ENCODE measurements around the gene ZBTB20. TPM values are rescaled to one million over a fixed set of nuclear protein-coding genes. Genes with fewer than 3 reads are reported as not detected.

The ZBTB20 gene
- polyA plus RNA-seq, 1 of the 3 experiments (the other 2 are of a cell fraction) = 0.43 TPM

DNA sequence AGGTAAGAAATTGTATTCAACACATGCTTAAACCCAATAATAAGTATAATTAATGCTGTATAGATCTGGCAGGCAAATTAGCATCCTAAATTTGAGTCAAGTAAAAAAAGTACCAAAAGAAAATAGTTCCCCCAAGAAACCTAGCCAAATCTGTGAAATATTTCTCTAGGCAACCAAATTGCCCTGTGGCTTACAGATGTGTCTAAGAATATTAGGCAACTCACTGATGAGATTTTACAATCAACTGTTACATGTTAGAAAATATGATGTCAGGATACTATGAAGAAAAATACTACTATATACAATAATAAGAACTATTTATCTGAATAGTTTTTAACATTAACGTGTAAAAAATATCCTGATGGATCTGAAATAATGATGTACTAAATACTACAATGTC, 456.2 kb downstream of the ZBTB20 start:
- no peaks in the 10 kb centered on the region for H3K27me3 ChIP-seq (ENCODE audit: insufficient read depth)
- H3K9ac ChIP-seq = no peak overlapping the region
- H3K79me2 ChIP-seq (ENCODE audit: insufficient read depth) = no peaks in the 10 kb centered on the region
- TF ChIP-seq SIN3A (IDR thresholded peaks at IDR 0.05; ENCODE audit: borderline replicate concordance, low read depth, low read length) = no peak
- TF ChIP-seq RFX5 (IDR thresholded peaks at IDR 0.05; ENCODE audit: low read length) = no peak
- no peak for TF ChIP-seq TEAD4 (IDR thresholded peaks at IDR 0.05; ENCODE audit: borderline replicate concordance, insufficient read depth)
- no peak for TF ChIP-seq FOSL2 (IDR thresholded peaks at IDR 0.05; ENCODE audit: borderline replicate concordance, low read depth)
- TF ChIP-seq, protein P1, sequence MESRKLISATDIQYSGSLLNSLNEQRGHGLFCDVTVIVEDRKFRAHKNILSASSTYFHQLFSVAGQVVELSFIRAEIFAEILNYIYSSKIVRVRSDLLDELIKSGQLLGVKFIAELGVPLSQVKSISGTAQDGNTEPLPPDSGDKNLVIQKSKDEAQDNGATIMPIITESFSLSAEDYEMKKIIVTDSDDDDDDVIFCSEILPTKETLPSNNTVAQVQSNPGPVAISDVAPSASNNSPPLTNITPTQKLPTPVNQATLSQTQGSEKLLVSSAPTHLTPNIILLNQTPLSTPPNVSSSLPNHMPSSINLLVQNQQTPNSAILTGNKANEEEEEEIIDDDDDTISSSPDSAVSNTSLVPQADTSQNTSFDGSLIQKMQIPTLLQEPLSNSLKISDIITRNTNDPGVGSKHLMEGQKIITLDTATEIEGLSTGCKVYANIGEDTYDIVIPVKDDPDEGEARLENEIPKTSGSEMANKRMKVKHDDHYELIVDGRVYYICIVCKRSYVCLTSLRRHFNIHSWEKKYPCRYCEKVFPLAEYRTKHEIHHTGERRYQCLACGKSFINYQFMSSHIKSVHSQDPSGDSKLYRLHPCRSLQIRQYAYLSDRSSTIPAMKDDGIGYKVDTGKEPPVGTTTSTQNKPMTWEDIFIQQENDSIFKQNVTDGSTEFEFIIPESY (IDR thresholded peaks at IDR 0.05; ENCODE audit: borderline replicate concordance, low read depth) = no peak
- TF ChIP-seq NRF1 (IDR thresholded peaks at IDR 0.05; ENCODE audit: low read depth, low read length) = no peak
- no peak for TF ChIP-seq POLR2AphosphoS5 (IDR thresholded peaks at IDR 0.05; ENCODE audit: low read depth, low read length)
- TF ChIP-seq TCF12 (IDR thresholded peaks at IDR 0.05) = no peak
- TF ChIP-seq SMC3 (IDR thresholded peaks at IDR 0.05; ENCODE audit: low read depth, low read length) = no peak
- H3F3A ChIP-seq (replicated peaks; ENCODE audit: insufficient read depth) = no peaks in the 10 kb centered on the region
- peaks cover 0 to 3% of the 10 kb centered on the region in 2 experiments; a peak in 1 of 4 replicates for H3K4me1 ChIP-seq (ENCODE audit: control insufficient read depth in 1 of 2, insufficient read depth in 2 of 2, low read depth in 1 of 2, low read length in 1 of 2)
- no peak overlapping the region for H2AFZ ChIP-seq (ENCODE audit: low read depth)
- no peak for DNase-seq
- no peaks in the 10 kb centered on the region for H3K36me3 ChIP-seq (replicated peaks in 1 of 2; ENCODE audit: control insufficient read depth in 1 of 2, insufficient read depth in 2 of 2, low read length in 1 of 2)
- no peaks in the 10 kb centered on the region for H3K9me2 ChIP-seq
- ChIA-PET POLR2A (no interaction called here), CTCF (interaction anchor here (1.3 kb wide), 1 partner anchor 14 kb away, joined by 4 read pairs; no protein-coding TSS in a partner anchor)
- no peaks in the 10 kb centered on the region for H4K20me1 ChIP-seq (ENCODE audit: insufficient read depth)
- H3K9me3 ChIP-seq = no peaks in the 10 kb centered on the region
- H3K4me2 ChIP-seq = no peak overlapping the region
- 92% methylated on average over 1 of the region's 1 CpG for WGBS (ENCODE audit: low lambda C conversion rate)
- H3K27ac ChIP-seq (ENCODE audit: low read depth in 2 of 2, low read length in 1 of 2) = no peak overlapping the region
- H3K4me3 ChIP-seq (ENCODE audit: low read depth in 2 of 2, low read length in 1 of 2) = no peak overlapping the region

DNA sequence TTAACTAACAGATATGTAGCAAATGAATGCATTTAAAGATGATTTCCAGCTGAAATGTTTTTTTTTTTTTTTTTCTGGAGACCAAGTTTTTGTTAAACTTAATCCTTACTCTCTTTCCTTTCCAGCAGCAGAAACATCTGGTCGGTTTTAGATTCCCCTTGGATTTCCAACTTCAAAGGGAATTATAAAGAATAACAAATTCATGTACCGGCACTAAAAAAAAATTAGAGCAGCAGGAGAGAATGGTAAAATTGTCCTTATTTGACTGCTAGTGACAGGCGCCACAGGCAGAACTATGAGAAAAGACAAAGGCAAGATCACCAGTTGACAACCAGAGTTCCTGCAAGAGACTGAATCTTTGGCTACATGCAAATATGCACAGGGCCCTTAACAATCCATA, 459.9 kb downstream of the ZBTB20 start:
- Histone ChIP-seq H3K4me1 (ENCODE audit: control insufficient read depth in 1 of 2, insufficient read depth in 2 of 2, low read depth in 1 of 2, low read length in 1 of 2) (peaks cover 0 to 2% of the 10 kb centered on the region in 2 experiments; a peak in 1 of 4 replicates), H3K9ac (no peak overlapping the region), H3K4me2 (no peak overlapping the region), H2AFZ (ENCODE audit: low read depth) (no peak overlapping the region), H3K27ac (ENCODE audit: low read depth in 2 of 2, low read length in 1 of 2) (no peak overlapping the region), H4K20me1 (ENCODE audit: insufficient read depth) (no peaks in the 10 kb centered on the region), H3K9me2 (no peaks in the 10 kb centered on the region), H3F3A (replicated peaks; ENCODE audit: insufficient read depth) (no peaks in the 10 kb centered on the region), H3K4me3 (ENCODE audit: low read depth in 2 of 2, low read length in 1 of 2) (no peak overlapping the region), H3K27me3 (ENCODE audit: insufficient read depth) (no peaks in the 10 kb centered on the region), H3K9me3 (no peaks in the 10 kb centered on the region), H3K36me3 (replicated peaks in 1 of 2; ENCODE audit: control insufficient read depth in 1 of 2, insufficient read depth in 2 of 2, low read length in 1 of 2) (no peaks in the 10 kb centered on the region), H3K79me2 (ENCODE audit: insufficient read depth) (no peaks in the 10 kb centered on the region)
- TF ChIP-seq, protein P2, sequence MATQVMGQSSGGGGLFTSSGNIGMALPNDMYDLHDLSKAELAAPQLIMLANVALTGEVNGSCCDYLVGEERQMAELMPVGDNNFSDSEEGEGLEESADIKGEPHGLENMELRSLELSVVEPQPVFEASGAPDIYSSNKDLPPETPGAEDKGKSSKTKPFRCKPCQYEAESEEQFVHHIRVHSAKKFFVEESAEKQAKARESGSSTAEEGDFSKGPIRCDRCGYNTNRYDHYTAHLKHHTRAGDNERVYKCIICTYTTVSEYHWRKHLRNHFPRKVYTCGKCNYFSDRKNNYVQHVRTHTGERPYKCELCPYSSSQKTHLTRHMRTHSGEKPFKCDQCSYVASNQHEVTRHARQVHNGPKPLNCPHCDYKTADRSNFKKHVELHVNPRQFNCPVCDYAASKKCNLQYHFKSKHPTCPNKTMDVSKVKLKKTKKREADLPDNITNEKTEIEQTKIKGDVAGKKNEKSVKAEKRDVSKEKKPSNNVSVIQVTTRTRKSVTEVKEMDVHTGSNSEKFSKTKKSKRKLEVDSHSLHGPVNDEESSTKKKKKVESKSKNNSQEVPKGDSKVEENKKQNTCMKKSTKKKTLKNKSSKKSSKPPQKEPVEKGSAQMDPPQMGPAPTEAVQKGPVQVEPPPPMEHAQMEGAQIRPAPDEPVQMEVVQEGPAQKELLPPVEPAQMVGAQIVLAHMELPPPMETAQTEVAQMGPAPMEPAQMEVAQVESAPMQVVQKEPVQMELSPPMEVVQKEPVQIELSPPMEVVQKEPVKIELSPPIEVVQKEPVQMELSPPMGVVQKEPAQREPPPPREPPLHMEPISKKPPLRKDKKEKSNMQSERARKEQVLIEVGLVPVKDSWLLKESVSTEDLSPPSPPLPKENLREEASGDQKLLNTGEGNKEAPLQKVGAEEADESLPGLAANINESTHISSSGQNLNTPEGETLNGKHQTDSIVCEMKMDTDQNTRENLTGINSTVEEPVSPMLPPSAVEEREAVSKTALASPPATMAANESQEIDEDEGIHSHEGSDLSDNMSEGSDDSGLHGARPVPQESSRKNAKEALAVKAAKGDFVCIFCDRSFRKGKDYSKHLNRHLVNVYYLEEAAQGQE (IDR thresholded peaks at IDR 0.05; ENCODE audit: low read depth, low read length) = no peak
- no peak for TF ChIP-seq YY1 (IDR thresholded peaks at IDR 0.05; ENCODE audit: low read depth)
- no peak for TF ChIP-seq FOSL2 (IDR thresholded peaks at IDR 0.05; ENCODE audit: borderline replicate concordance, low read depth)
- ChIA-PET CTCF (no interaction called here), POLR2A (no interaction called here)
- DNase-seq = no peak
- WGBS (ENCODE audit: low lambda C conversion rate) = 91% methylated on average over 3 of the region's 3 CpGs

Measured in SK-N-SH (cell line).